Lower leg skin (tissue), 3 donors: ENCODE data around the gene FKBP14.

ENCODE experiments used
- CTCF ChIP-seq, 3 donors: fragments of 450-650 bp; IDR thresholded peaks; one replicate each; pipeline ENCODE4 v1.5.1; 2016; ENCODE audit warnings: antibody characterized with exemption in 3 of 3, mild to moderate bottlenecking in 3 of 3, moderate library complexity in 2 of 3
- POLR2A ChIP-seq, 2 donors: fragments of 450-650 bp; IDR thresholded peaks; one replicate each; pipeline ENCODE4 v1.6.1; 2016 to 2017; ENCODE audit warnings: antibody characterized with exemption in 2 of 2, mild to moderate bottlenecking in 1 of 2, moderate library complexity in 1 of 2

GRCh38 chr7:29989257-29989995, 37.1 kb downstream of the FKBP14 start, which contains the start of gene SCRN1:
- TF ChIP-seq POLR2A (IDR thresholded peaks at IDR 0.05) (no peak), CTCF (IDR thresholded peaks at IDR 0.05) (no peak)
